Stimulated activated CD8-positive, alpha-beta memory T cell treated with anti-CD3 and anti-CD28 coated beads, Interleukin-12 subunit alpha, Interleukin-12 subunit beta, amount 100 ng/mL, for 24 hours (primary cell): ENCODE data around the gene TH.
"Not testable (repeated sequence)": the region's sequence is repeated elsewhere in the genome, so short reads cannot be mapped to it uniquely, and the experiment has no call there.

Experiments used
- DNase-seq: peaks from one replicate; pipeline ENCODE4 v3.0.0-alpha.2; 2020; ENCODE audit errors: extremely low read depth

The TH gene

DNA sequence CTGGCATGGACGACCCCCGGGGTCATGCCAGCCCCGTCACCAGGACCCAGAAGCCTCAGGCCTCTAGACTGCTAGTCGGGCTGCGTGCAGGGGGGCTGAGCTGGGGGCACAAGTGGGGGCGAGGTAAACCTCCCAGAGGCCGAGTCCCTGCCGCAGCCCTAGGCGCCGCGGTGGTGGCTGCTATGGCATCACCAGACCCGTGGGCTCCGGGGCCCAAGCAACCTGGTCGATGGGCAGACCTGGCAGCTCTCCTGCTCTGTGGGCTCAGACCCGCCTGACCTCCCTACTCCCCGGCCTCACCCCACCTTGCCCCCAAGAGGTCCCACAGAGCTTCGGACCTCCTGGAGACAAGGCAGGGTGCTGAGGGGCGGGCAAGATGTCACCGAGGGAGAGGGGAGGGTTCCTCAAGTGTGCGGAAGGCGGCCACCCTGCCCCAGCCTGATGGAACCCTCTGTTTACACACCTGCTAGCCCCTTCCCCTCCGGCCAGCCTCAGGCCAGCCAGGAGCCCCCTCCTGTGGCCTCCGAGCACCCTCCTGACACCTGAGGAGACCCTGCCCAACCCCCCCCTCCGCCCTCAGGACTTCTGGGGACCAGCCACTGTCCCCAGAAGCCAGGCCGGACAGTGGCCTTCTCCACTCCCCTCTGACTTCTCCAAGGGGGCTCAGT is 41.8 kb downstream of the TH start:
- DNase-seq, result no peak

DNA sequence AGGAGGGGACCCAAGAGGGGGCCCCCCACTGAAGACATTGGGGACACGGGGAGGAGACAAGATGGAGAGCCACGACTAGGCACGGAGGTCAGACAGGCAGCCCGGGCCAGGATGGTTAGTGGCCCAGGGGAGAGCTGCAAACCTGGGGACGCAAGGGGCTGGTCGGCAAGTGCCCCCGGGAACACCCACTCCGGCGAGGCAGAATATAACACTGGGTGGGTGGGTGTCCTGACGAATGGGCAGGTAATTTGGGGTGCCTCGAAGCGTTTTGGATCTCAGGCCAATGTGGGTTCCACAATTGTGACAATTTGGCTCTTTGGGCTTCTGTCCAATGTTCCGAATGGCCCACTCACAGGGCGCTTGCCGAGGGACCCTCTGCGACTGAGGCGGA is 42.3 kb downstream of the TH start:
- DNase-seq, result no peak

DNA sequence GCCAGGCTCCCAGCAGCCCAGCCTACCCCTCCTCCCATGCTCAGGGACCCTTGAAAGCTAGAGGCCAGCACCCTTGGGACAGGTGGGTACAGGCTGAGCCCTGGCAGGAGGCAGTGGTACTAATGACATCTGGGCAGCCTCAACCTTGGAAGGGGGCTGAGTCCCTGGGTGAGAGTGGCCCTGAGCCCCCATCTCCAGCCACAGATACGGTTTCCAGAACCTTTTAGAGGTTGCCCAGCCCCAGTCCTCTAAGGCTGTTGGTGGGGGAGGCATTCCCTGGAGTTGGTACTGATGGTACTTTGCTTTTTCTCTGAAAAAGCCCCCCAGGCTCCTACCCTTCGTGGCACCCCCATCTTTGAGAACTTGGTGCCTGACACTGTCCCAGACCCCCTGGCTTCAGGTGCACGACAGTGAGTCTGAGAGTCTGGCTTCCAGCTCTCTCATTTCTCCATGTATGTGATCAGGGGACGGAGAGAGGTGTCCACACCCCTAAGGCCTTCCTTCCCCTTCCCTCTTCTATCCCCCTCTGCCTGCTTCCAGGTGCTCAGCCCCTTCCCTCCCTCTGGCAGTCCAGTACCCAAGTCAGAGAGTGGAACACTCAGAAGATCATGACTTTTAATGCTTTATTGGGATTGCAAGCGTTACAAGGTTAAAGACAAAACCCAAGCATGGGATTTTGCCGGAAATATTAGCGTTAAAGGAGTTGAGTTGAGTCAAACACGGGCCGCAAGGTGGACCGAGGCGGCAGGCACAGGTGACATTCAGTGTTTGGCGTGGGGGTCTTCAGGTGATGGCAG is 42.9 kb downstream of the TH start:
- no peak for DNase-seq

DNA sequence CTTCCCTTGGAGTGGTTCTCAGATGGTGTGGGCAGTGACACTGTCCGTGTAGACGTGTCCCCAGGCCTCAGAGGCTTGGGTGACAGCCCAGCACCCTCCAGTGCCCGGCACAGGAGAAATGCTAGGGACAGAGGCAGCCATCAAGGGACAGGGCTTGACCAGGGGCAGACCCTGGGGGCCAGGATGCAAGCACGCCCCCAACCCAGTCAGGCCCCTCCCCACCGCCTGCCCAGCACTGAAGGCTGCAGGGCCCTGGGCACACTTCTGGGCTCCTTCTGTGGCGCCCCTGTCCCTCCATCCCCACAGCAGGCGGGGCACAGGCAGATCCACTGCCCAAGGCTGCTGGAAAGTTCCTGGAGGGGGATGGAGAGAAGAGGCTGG is 43.5 kb downstream of the TH start:
- no peak for DNase-seq

DNA sequence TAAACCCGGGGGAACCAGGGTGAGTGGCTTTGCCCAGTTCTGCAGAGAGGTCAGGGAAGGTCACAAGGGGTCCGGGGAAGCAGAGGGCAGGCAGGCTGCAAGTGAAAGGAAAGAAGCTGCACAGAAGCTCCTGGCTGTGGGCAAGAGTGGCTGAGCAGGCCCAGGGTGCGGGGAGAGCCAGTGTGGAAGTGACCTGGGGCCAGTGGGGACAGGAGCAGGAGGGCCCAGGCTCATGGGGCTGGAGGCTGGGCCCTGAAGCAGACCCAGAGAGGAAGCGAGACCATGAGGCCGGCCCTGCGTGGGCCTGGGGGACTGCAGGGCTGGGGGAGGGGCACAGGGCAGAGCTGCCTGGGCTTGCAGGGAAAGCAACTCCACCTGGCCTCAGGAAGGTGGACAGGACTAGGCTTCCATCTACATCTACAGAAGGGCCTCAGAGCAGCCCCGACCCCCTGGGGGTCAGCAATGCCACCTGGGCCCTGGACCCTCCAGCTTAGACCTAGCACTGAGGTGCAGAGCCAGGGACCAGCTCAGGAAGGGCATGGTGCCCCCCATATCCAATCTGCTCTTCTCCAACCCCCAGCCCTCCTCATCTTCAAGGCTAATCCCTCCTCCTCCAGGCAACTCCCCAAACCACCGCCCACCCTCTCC is 44.0 kb downstream of the TH start:
- DNase-seq, result no peak

DNA sequence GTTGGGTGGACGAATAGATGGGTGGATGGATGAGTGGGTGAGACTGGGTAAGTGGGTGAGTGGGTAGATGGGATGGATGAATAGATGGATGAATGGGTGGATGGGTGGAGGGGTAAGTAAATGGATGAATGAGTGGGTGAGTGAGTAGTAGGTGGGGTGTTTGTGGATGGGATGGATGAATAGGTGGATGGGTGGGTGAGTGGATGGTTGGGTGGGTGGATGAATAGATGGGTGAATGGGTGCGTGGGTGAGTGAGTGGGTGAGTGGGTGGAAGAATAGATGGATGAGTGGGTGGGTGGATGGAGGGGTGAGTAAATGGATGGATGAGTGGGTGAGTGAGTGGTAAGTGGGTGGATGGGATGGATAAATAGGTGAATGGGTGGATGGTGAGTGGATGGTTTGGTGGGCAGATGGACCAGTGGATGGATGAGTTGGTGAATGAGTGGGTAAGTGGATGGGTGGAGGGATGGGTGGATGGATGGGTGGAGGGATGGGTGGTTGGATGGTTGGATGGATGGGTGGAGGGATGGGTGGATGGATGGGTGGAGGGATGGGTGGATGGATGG is 45.0 kb downstream of the TH start:
- no peak for DNase-seq

DNA sequence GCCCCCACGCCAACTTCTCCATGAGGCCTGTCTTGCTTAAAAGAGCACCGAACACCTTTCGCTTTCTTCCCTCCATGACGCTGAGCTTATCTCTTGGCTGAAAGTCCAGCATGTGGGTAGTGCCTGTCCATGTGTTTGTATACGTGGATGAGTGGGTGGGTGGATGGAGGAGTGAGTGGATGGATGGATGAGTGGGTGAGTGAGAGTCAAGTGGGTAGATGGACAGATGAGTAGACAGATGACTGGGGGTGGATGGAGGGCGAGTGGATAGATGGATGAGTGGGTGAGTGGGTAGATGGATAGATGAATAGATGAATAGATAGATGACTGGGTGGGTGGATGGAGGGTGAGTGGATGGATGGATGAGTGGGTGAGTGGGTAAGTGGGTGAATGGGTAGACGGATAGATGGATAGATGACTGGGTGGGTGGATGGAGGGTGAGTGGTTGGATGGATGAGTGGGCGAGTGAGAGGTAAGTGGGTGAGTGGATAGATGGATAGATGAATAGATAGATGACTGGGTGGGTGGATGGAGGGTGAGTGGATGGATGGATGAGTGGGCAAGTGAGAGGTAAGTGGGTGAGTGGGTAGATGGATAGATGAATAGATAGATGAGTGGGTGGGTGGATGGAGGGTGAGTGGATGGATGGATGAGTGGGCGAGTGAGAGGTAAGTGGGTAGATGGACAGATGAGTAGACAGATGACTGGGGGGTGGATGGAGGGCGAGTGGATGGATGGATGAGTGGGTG is 46.7 kb downstream of the TH start:
- not testable (repeated sequence) for DNase-seq

DNA sequence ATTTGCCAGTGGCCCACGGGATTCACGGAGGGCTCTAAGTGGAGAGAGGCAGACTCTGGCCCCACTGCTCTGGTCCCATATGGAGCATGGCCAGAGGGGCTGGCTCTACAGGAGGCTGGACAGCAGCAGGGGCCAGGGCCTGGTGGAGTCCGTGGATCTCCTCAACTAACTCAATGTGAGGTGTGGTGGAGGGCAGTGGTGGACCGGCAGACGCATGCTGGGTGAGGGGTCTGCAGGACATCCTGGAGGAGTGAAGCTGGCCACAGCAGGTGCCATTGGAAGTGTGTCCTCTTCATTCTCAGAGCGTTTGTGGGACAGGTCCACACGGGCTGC is 48.0 kb downstream of the TH start:
- no peak for DNase-seq

DNA sequence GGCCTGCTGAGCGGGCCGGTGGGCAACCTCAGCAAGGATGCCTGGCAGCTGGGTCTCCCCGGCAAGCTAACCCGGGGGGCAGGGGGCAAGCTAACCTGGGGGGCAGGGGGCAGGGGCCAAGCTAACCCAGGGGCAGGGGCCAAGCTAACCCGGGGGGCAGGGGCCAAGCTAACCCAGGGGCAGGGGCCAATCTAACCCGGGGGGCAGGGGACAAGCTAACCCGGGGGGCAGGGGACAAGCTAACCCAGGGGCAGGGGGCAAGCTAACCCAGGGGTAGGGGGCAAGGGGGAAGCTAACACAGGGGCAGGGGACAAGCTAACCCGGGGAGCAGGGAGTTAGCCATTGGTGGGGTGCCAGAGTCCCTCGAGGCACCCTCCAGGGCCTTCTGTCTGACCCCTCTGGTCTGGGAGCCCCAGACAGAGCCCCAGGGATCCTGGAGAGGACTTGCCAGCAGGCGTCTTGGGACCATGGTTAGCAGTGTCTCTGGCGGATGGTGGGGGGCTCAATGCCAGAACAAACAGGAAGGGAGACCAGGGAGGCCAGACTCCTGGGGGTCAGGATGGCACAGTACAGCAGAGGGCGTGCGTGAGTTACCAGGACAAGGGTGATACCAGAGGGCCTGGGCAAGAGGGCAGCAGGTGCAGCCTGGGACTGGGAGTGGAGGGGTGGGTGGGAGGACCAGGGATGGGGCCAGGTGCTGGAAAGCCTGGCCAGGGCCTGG is 48.5 kb downstream of the TH start:
- DNase-seq, result no peak

DNA sequence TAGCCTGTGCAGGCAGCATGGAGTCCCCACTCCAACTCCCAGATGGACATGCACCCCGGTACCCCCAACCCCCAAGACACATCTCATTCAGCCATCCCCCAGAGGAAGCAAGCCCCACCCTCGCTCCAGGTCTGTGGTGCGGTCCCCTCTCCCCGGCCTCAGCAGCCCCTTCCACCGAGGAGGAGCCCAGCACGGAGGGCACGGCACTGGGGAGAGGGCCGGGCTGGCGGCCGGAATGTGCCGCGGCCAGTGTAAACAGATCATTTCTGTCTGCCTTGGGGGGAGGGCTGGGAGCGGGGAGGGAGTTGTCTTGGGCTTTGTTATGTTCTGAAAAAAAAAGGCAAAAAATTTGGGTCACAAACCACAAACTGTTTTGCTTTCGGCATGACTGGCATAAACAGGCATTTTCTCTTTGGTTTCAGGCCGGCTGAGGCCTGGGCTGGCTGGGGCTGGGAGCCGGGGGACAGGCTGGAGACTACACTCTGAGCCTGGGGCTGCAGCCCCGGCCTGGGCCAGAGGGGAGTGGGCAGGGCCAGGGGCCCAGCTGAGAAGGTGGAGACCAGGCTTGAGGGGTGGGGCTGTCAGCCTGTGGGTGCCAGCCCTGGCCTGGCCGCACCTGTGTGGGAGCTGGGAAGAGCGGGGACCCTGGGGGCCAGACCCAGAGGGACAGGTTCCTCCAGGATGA is 49.3 kb downstream of the TH start:
- DNase-seq, result no peak

DNA sequence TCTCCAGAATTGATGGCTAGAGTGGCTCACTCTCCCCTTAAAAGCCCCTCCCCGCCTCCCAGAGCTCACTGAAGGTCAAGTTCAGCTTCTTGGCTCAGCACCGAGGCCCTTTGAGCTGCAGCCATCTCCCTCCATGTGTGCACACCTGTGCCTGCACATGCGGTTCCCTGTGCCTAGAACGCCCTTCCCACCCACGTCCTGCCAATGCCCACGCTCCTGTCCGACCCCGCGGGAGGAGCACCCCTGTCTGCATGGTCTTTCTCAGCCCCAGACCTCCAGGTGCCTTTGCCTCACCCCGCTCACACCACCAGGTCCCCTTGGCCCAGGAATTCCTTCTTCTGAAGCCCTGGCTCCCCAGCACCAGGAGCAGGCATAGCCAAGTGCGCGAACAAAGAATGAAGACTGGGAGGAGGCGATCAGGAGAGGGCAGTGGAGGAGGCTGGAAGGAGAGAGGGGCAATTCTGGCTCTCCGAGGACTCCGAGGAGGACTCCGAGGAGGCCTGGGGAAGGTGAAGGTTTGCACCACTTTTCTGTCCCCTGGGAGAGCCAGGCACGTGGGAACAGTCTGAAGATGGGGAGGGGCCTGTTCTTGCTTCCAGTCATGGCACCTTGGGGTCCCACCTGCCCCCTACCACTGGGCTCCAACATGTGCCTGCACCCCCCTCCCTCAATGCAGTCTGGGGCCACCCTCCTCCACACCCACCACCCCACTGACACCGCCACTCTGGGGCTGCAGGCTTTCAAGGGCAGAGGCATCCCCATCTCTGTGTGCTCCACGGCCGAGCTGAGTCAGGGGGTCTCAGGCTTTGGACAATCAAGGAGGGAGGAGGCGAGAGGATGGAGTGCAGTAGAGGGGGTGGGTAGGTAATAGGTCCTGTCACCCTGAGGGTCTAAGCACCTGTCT is 50.1 kb downstream of the TH start:
- DNase-seq, result no peak

DNA sequence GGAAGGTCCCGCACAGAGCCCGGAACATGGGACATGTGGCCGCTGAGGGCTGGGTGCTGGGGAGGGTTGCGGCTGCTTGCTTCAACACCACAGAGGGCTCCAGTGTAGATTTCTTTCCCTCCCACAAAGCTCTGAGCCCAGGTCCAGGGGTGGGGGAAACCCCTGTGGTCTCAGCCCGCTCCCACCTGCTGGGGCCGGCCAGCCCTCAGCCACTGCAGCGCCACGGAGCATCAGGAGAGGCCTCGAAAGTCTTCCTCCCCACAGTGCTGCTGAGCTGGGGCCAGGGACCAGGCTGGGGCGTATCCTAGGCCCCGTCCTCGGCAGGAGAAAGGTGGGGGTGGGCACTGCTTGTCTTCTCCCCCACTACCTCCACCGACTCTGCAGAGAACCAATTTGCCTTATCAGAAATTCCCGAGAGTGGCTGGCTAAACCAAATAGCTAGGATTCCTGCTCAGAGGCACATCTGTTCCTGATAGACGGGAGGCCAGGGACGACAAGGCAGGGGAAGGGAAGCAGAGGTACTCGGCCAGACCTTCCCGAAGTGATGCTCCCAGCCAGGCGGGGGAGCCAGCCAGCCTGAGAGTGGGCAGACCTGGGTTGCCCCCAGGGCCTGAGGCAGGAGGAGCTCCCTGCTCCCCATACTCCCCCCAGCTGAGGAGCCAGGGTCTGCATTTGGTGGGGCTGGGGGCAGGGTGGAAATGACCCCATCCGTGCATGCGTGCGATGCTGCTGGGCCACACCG is 51.1 kb downstream of the TH start:
- no peak for DNase-seq

DNA sequence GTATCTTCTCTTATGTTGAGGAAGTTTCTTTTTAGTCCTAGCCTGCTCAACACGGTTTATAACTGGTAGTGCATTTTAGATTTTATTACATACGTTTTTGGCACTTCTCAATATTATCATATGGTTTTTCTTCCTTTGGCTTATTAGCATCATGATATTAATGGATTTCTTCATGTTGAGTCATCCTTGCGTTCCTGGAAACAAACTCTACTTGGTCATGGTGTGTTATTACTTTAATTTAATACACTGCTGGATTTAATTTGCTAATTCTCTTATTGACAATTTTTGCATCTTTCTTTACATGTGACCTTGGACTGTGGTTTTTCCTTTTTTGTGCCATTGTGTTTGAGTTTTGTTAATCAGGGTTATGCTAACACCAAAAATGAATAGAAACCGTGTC is 52.9 kb downstream of the TH start:
- no peak for DNase-seq

DNA sequence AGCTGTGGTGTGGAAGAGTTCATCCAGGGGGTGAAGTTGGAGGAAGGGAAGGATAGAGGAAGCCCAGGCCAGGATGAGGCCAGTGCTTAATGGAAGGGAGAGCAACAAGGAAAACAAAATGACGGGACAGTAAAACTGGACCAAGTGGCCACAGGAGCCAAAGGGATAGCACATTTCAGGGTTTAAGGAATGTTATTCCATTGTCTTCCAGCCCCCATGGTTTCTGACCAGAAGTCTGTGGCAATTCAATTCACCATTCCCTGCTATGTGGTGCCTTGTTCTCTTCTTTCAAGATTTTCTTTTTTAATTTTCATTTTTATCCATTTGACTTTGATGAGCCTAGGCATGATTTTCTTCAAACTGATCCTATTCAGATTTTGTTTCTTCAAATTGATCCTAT is 54.9 kb downstream of the TH start:
- DNase-seq, result no peak

DNA sequence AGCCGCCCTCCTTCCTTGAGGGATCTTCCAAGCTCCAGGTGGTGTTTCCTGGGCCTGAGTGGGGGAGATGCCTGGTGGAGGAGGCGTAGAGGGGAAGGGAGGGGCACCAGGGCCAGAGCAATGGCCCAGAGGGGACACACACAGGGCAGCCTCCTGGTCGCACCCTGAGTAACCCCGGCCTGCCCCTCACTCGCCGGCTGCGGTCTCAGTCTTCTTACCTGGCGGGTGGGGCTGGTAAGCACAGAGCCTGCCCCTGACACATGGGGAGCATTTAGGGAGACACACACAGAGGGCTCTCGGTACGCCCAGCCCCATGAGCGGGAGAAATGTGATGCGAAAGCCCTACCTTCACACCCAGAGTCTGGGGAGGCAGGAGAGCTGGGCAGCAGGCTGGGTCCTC is 56.3 kb downstream of the TH start:
- DNase-seq, result no peak

DNA sequence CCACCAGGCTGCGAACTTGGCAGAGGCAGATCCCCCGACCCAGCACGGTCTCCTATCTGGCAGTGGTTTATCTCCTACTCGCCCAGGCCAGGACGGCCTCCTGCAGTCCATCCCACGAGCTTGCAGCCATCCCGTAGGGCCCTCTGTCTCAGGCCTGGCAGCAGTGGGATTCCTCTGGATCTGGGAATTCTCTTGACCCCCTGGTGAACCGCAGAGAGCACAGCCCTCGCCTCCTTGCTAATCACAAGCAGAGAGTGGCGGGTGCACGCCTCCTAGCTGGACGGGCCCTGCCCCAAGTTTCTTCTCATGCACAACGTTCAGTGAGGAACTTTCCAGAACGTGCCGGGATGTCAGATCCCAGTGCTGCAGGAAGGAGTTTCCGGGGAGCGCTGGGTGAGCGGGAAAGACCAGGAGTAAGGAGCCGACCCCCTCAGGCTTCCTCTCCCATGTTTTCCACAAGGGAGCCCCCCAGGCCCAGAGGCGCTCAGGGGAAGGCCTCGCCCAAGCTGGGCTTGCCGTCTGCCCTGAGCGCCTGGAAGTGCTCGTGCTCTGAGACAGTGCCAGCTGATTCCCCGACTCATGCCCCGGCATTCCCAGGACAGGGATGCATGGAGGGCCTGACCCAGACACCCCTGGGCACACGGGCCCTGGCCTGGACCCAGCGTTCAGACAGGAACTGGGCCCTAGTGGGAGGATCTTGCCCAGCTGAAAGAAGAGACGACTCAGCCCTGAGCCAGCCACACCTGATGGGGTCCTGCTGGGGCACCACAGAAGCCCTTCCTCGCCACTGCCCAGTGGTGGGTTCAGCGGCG is 57.0 kb downstream of the TH start:
- no peak for DNase-seq
